HG03159 (cell line): ENCODE measurements around the gene GPS1.

Experiments used
- ATAC-seq: cut with Tn5 transposase; IDR thresholded peaks from one replicate; pipeline ENCODE4 v1.9.1; 2021; ENCODE audit warnings: mild to moderate bottlenecking, moderate library complexity; ENCODE audit not compliant: unreplicated experiment

GPS1 gene

GRCh38 chr17:82014432-82014831 is 37.3 kb upstream of the GPS1 start:
- ATAC-seq: no peak

- ATAC-seq: no peak
Measured at GRCh38 chr17:82014971-82015310, 36.8 kb upstream of the GPS1 start.

- no peak for ATAC-seq
Measured at GRCh38 chr17:82015311-82015971, 36.3 kb upstream of the GPS1 start.

DNA sequence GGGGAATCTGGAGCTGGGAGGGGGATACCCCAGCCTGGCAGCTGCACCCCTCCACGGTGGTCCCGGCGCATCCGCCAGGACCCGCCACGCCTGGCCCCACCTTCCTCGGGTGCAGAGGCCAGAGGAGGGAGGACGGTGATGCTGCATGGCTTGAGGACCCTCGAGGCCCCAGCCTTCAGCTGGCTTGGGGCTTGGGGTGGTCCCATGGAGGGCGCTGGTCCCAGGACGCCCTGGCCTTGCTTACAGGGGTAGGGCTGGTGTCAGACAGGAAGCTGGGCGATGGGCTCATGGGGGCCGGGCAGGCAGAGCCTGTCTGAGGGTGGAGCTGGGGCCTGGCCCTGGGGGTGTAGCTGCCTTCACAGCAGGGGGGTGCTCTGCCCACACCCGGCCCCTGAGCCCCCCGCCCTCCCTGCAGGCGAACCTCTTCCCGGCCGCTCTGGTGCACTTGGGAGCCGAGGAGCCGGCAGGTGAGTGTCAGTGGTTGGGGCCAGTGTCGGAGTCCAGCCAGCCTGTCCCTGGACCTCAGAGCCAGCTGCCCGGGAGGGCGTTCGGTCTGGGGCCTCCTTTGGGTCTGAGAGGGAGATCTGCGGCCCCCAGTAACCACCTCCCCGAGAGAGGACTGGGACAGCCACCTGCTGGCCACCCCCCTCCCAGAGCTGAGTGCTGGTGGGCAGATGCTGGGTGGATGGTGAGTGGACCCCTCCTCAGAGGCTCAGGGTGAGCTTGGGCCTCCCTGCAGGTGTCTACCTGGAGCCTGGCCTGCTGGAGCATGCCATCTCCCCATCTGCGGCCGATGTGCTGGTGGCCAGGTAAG is 35.4 kb upstream of the GPS1 start:
- ATAC-seq: no peak

DNA sequence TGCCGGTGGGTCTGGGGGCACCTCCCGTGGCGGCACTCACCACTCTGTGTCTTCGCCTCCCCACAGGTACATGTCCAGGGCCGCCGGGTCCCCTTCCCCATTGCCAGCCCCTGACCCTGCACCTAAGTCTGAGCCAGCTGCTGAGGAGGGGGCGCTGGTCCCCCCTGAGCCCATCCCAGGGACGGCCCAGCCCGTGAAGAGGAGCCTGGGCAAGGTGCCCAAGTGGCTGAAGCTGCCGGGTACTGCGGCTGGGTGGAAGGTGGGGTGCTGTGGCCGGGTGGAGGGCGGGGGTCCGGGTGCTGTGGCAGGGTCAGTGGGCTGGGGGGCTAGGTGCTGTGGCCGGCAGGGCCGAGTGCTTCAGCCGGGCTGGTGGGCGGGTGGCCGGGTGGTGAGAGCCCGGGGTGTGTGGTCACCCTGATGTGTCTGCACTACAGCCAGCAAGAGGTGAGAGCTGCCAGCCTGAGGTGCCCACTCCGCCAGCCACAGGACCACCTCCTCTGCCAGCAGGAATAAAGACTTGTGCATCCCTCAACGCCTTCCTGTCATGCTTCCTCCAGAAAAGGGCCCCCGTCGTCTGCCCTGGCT is 34.7 kb upstream of the GPS1 start:
- ATAC-seq: no peak

- ATAC-seq: no peak
Measured at GRCh38 chr17:82017612-82018151, 34.0 kb upstream of the GPS1 start.

- no peak for ATAC-seq
Measured at GRCh38 chr17:82018152-82018988, 33.3 kb upstream of the GPS1 start.

- ATAC-seq: no peak
Measured at GRCh38 chr17:82018989-82019689, 32.6 kb upstream of the GPS1 start.

GRCh38 chr17:82019690-82020571 is 31.8 kb upstream of the GPS1 start:
- no peak for ATAC-seq

DNA sequence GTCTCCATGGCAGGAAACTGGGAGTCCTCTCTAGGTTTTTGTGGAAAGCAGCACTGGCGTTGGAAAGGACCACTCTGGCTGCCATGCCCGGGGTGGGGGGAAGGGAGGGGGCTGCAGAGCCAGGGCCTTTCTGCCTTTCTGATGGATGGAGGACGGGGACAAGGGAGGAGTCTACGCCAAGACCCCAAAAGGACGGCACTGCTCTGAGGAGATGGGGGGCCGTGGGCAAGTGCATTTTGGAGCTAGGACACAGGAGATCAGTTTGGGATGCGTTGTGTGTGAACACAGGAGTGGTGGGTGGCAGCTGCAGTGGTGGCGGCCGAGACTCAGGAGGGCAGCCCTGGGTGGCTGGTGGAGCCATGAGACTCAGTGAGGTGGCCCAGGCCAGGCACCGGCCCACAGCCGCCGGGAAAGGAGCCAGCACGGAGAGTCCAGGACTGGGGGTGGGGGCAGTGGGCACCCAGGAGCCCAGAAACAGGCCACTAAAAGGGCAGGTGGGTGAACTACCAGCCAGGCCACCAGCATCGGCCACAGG is 31.1 kb upstream of the GPS1 start:
- ATAC-seq: no peak

DNA sequence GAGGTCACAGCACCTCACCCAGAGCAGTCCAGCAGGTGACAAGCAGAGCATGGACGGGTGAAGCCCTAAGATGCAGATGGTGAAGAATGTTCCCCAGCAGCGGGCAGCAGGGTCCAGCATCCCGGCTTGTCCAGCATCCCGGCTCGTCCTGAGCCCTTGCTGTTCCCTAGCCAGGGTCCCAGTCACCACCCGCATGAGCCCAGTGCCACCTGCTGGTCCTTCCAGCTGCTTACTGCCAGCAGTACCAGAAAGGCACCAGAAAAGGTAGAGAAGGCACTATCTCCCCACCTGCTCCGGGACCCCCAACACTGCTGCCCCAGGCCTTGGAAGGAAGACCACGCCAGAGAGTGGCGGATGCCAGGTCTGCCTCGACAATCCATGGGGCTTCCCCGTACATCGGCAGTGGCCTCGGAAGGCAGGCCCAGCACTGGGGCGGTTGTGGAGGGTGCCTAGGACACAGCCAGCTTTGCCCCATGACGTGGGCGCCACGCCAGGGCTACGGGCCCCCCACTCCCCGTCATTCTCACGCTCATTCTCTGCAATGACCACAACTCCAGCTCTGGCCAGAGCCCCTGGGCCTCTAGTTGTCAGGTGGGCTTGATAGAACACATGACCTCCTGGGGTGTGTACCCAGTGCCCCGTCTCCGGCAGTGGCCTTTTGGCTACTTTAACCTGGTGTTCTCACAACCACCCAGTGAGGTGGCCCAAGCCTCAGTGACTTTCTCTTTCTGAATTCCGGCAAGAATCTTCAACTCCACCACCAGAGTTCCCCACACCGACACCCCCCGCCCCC is 30.4 kb upstream of the GPS1 start:
- ATAC-seq: no peak

- no peak for ATAC-seq
Measured at GRCh38 chr17:82021900-82022309, 29.8 kb upstream of the GPS1 start.

DNA sequence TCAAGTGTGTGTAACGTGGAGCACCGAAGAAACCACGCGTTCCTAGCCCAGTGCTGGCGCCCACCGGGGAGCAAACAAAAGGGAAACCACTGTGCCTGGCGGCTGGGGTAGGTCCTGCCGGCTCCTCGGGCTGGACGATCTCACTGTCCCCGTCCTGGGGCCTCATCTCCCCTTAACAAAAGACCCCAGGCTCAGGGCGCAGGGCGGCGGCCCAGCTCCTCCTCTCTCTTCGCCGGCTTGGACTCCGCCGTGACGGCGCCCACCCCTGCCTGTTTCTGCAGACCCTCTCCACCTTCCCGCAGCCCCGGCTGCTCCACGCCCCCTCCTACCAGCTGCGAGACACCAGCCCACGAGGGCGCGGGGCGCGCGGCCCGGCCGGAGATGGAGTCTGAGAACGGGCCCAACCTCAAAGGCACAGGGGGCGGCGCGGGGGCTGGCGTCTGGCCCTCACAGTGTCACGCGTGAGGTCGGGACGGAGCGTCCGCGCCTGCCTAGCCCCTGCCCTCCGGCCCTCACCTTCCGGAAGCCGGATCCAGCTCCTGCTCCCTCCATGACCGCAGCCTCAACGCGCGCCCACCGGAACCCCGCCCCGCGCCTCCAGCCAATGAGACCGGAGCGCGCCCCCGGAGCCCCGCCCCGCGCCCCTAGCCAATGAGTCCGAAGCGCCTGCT is 29.3 kb upstream of the GPS1 start, which contains the start of gene CENPX:
Gene CENPX, minus strand, starts transcription at position 569 of the 671 bp plus-strand sequence. Its CDS starts 17 bp downstream, at position 552.
- no peak for ATAC-seq

DNA sequence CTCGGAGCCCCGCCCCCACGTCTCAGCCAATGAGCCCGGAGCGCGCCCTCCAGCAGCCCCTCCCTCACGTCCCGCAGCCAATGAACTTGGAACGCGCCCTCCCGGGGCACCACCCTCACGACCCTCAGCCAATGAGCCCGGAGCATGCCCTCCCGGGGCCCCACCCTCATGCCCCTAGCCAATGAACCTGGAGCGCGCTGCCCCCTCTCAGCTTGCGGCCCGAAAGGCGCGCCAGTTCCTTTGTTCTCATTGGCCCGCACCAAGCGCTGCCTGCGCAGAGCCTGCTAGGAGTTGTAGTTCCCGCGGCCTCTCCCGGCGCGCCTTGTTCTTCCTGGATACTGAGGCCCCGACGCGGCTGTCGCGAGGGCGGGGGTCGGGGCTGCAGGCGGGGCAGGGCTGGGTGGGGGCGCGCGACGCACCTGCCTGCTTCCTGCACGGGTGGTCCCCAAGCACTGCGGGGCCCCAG is 28.7 kb upstream of the GPS1 start, which contains the start of gene LRRC45:
Gene LRRC45, plus strand, starts transcription at position 325 of the 466 bp plus-strand sequence. CDS start 339 bp downstream, outside the sequence.
- peak; percentile 84 for ATAC-seq

GRCh38 chr17:82023447-82024241 is 28.1 kb upstream of the GPS1 start:
- ATAC-seq: peak; percentile 1

- no peak for ATAC-seq
Measured at GRCh38 chr17:82024859-82025258, 26.8 kb upstream of the GPS1 start.
